A549 (cell line): ENCODE measurements around the gene RASGEF1C. TPM values are rescaled to one million over a fixed set of nuclear protein-coding genes. Genes with fewer than 3 reads are reported as not detected.

Source experiments
- ATAC-seq, 2 experiments: fragments of 200-7000 bp in 1 of 2; fragments of >200 bp in 1 of 2; cut with Nextera tagmentation in 1 of 2; cut with Tn5 transposase in 1 of 2; 3 replicates each; pipeline versions ENCODE4 v1.8.0 to v1.9.1; 2018 to 2020; ENCODE audit warnings: mild to moderate bottlenecking in 1 of 2, moderate library complexity in 1 of 2
- CTCF ChIA-PET: fragments of 300-600 bp; sonication (Branson Sonifier 250); formaldehyde crosslinking; extraction: SDS; loops from one replicate; lab custom pipeline; 2021; ENCODE audit warnings: antibody characterized with exemption, inconsistent platforms; lab: Yijun Ruan, JAX
- POLR2A ChIA-PET: fragments of 350-600 bp; formaldehyde crosslinking; extraction: SDS; loops from one replicate; lab custom pipeline; 2021; ENCODE audit warnings: antibody characterized with exemption, inconsistent platforms; lab: Yijun Ruan, JAX
- DNase-seq, 2 experiments: peaks; one replicate each; pipeline versions ENCODE4 v3.0.0 to v3.0.0-alpha.2; 2011 to 2016; ENCODE audit warnings: low read depth in 1 of 2, low spot score in 1 of 2
- FAIRE-seq: peaks from 2 replicates; lab custom pipeline; 2011; peaks lifted over from hg19 to GRCh38; lab: Jason Lieb, UNC
- H3K27ac ChIP-seq, 2 experiments: fragments of >200 bp; sonication (Bioruptor Twin); formaldehyde crosslinking; 3 replicates each; pipeline ENCODE4 v1.5.1; 2016 to 2017
- H3K4me1 ChIP-seq: fragments of >200 bp; sonication (Bioruptor Twin); formaldehyde crosslinking; 3 replicates; pipeline ENCODE4 v1.6.1; 2016
- H3K4me2 ChIP-seq: fragments of >200 bp; sonication (Bioruptor Twin); formaldehyde crosslinking; 3 replicates; pipeline ENCODE4 v1.6.1; 2016
- H3K4me3 ChIP-seq: fragments of >200 bp; sonication (Bioruptor Twin); formaldehyde crosslinking; 3 replicates; pipeline ENCODE4 v1.5.1; 2016
- H3K9me3 ChIP-seq: fragments of >200 bp; sonication (Bioruptor Twin); formaldehyde crosslinking; 3 replicates; pipeline ENCODE4 v1.6.1; 2016
- CEBPB ChIP-seq, 2 experiments: fragments of >200 bp in 1 of 2; sonication (Bioruptor Twin) in 1 of 2; formaldehyde crosslinking in 1 of 2; IDR thresholded peaks; 2 replicates each; pipeline ENCODE4 v1.6.1; 2012 to 2016
- EHF ChIP-seq: fragments of 250-450 bp; sonication (Bioruptor Pico); IDR thresholded peaks from 2 replicates; pipeline ENCODE4 v1.5.0; 2020; ENCODE audit warnings: mild to moderate bottlenecking
- FOSB ChIP-seq: fragments of 250-450 bp; sonication (Bioruptor Pico); IDR thresholded peaks from 2 replicates; pipeline ENCODE4 v1.5.0; 2020; ENCODE audit warnings: mild to moderate bottlenecking, moderate library complexity
- FOSL2 ChIP-seq, 2 experiments: fragments of 450-650 bp in 1 of 2; fragments of >200 bp in 1 of 2; sonication (Bioruptor Twin) in 1 of 2; formaldehyde crosslinking; IDR thresholded peaks; 2 replicates each; pipeline versions ENCODE4 v1.5.0 to v1.6.1; 2016 to 2020; ENCODE audit warnings: mild to moderate bottlenecking in 1 of 2, moderate library complexity in 1 of 2
- HDAC2 ChIP-seq: fragments of 200-600 bp; sonication (generic); IDR thresholded peaks from 2 replicates; pipeline ENCODE4 v1.6.1; 2016
- MAFK ChIP-seq: fragments of 450-650 bp; IDR thresholded peaks from 2 replicates; pipeline ENCODE4 v1.6.1; 2014; ENCODE audit not compliant: partially characterized antibody
- MAZ ChIP-seq: fragments of 150-350 bp; IDR thresholded peaks from 2 replicates; pipeline ENCODE4 v1.6.1; 2014; ENCODE audit warnings: antibody characterized with exemption, low read depth, low read length, borderline replicate concordance
- NFE2L2 ChIP-seq: fragments of 150-350 bp; conservative IDR thresholded peaks from 2 replicates; pipeline ENCODE4 v1.6.1; 2014; ENCODE audit warnings: low read length
- POLR2A ChIP-seq: IDR thresholded peaks from 2 replicates; pipeline ENCODE4 v1.6.1; 2012; ENCODE audit warnings: mild to moderate bottlenecking, low read length
- RARB ChIP-seq: fragments of 250-450 bp; sonication (Bioruptor Pico); IDR thresholded peaks from 2 replicates; pipeline ENCODE4 v1.8.0; 2021; ENCODE audit warnings: mild to moderate bottlenecking, moderate library complexity
- RFX5 ChIP-seq: fragments of 450-650 bp; IDR thresholded peaks from 2 replicates; pipeline ENCODE4 v1.7.1; 2014; ENCODE audit warnings: antibody characterized with exemption, mild to moderate bottlenecking, moderate library complexity
- ZSCAN20 ChIP-seq: fragments of 250-450 bp; sonication (Bioruptor Pico); IDR thresholded peaks from 2 replicates; pipeline ENCODE4 v1.8.0; 2022; ENCODE audit warnings: mild to moderate bottlenecking, moderate library complexity
- WGBS: methylation state at CpG from one replicate; pipeline ENCODE4 v1.1.6; 2017; ENCODE audit errors: missing lambda C conversion rate; 5-methylcytosine and 5-hydroxymethylcytosine counted together
- polyA plus RNA-seq, 4 experiments: library from polyadenylated mRNA; depleted of rRNA in 3 of 4; stranded (reverse); fragments of >200 nt; fragmentation: RNase III in 1 of 4; extraction: RNeasy Plus Mini Kit Qiagen cat#74134 plus additional on column Dnase treatment in 1 of 4; gene quantifications; 2 replicates in 3 of 4; 3 replicates in 1 of 4; pipeline ENCODE4 v1.2.3, GENCODE V29; 2011 to 2017
- TF ChIP-seq, protein P1 (sequence below): fragments of 200-600 bp; sonication (generic); IDR thresholded peaks from 2 replicates; pipeline ENCODE4 v1.6.1; 2016; ENCODE audit warnings: antibody characterized with exemption, mild to moderate bottlenecking, moderate library complexity
- TF ChIP-seq, protein P2 (sequence below): IDR thresholded peaks from 2 replicates; pipeline ENCODE4 v1.6.1; 2012; ENCODE audit warnings: low read depth, borderline replicate concordance
- TF ChIP-seq, protein P3 (sequence below): fragments of 250-450 bp; sonication (Bioruptor Pico); IDR thresholded peaks from 2 replicates; pipeline ENCODE4 v1.5.0; 2021; ENCODE audit warnings: mild to moderate bottlenecking, moderate library complexity, borderline replicate concordance
- TF ChIP-seq, protein P4 (sequence below): fragments of >200 bp; sonication (Bioruptor Twin); formaldehyde crosslinking; IDR thresholded peaks from 3 replicates; pipeline ENCODE4 v1.6.1; 2016
- TF ChIP-seq, protein P5 (sequence below): fragments of 450-650 bp; IDR thresholded peaks from 2 replicates; pipeline ENCODE4 v1.6.1; 2014; ENCODE audit warnings: antibody characterized with exemption

The RASGEF1C gene
- polyA plus RNA-seq, 2 of the 4 experiments (the other 2 are of a cell fraction), result 0.12 TPM; not detected in 1

DNA sequence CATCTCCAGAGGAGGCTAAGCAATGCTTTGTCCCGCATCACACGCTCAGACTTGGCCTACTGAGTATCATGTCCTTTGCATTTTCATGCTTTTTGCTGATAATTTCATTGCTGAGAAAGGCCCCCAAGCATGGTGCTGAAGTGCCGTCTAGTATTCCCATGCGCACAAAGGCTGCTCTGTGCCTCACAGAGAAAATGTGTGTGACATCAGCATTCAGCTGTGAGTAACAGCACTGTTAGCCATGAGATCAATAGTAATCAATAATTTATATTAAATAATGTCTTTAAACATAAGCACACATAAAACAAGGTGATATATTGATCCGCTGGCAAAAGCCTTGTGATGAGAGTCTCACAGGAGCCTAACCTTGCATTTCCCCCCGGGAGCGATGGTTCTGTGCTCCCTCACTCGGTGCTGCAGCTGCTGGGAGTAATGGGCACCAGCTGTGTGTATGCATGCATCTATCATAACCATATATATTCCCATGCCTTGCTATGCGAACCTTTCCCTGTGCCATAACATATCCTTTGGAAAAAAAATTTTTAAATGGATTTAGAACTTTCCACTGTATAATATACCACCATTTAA, 87.1 kb downstream of the RASGEF1C start:
- DNase-seq, result no peak
- 81% methylated on average over 9 of the region's 9 CpGs for WGBS
- Histone ChIP-seq H3K4me3 (no peak overlapping the region), H3K4me2 (no peak overlapping the region), H3K9me3 (no peaks in the 10 kb centered on the region), H3K27ac (no peak overlapping the region), H3K4me1 (peaks cover 9% of the 10 kb centered on the region; the same call in 1 of the 3 replicates)
- ATAC-seq, result no peak
- TF ChIP-seq MAFK, result no peak
- no peak for TF ChIP-seq HDAC2
- TF ChIP-seq NFE2L2, result no peak
- TF ChIP-seq, protein P1, sequence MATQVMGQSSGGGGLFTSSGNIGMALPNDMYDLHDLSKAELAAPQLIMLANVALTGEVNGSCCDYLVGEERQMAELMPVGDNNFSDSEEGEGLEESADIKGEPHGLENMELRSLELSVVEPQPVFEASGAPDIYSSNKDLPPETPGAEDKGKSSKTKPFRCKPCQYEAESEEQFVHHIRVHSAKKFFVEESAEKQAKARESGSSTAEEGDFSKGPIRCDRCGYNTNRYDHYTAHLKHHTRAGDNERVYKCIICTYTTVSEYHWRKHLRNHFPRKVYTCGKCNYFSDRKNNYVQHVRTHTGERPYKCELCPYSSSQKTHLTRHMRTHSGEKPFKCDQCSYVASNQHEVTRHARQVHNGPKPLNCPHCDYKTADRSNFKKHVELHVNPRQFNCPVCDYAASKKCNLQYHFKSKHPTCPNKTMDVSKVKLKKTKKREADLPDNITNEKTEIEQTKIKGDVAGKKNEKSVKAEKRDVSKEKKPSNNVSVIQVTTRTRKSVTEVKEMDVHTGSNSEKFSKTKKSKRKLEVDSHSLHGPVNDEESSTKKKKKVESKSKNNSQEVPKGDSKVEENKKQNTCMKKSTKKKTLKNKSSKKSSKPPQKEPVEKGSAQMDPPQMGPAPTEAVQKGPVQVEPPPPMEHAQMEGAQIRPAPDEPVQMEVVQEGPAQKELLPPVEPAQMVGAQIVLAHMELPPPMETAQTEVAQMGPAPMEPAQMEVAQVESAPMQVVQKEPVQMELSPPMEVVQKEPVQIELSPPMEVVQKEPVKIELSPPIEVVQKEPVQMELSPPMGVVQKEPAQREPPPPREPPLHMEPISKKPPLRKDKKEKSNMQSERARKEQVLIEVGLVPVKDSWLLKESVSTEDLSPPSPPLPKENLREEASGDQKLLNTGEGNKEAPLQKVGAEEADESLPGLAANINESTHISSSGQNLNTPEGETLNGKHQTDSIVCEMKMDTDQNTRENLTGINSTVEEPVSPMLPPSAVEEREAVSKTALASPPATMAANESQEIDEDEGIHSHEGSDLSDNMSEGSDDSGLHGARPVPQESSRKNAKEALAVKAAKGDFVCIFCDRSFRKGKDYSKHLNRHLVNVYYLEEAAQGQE, result no peak
- TF ChIP-seq, protein P2, sequence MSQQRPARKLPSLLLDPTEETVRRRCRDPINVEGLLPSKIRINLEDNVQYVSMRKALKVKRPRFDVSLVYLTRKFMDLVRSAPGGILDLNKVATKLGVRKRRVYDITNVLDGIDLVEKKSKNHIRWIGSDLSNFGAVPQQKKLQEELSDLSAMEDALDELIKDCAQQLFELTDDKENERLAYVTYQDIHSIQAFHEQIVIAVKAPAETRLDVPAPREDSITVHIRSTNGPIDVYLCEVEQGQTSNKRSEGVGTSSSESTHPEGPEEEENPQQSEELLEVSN, result no peak
- TF ChIP-seq MAZ, result no peak
- no peak for TF ChIP-seq RARB
- no peak for TF ChIP-seq CEBPB (IDR thresholded peaks at IDR 0.05)
- no peak for FAIRE-seq
- CTCF ChIA-PET, result no interaction called here
- POLR2A ChIA-PET, result no interaction called here

DNA sequence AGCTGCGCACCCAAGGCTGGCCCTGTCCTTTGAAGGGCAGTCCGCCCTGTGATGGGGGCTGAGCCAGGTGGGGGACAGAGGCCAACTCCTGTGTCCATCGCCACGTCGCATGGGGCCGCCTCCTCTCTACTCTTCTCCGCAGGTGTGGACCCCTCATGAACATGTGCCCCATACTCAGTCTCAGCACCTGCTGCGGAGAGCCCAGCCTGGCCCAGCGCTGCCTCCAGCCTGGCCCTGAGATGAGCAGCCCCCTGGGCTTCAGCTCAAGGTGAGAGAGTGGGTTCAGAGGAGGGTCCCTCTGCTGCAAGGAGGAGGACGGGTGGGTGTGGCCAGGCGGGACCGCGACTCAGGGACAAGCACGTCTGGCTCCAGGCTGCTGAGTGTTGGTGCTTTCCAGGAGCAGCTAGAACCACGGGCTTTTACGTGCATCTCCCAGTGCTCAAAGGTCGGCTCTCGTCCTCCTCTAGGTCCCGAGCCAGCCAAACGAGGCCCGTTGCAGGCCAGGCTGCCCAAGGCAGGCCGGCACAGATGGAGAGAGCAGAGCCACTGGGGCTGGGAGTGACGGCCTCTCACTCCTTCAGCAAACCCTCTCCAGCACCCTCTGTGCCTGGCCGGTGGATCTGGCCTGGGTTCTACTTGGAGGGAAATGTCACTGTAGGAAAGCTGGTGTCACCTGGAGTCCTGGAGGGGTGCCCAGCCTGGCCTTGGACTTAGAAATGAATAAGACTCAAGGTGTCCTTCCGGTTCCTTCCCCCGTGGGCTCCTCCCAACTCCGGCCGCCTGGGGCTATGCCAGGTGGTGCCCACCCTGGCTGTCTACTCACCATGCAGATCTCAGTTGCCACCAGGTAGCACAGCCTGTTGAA, 88.5 kb downstream of the RASGEF1C start:
- DNase-seq, result no peak
- Histone ChIP-seq H3K27ac (no peak overlapping the region), H3K4me1 (no peaks in the 10 kb centered on the region), H3K4me2 (no peak overlapping the region), H3K4me3 (no peak overlapping the region), H3K9me3 (no peaks in the 10 kb centered on the region)
- ATAC-seq, result no peak
- TF ChIP-seq, protein P3, sequence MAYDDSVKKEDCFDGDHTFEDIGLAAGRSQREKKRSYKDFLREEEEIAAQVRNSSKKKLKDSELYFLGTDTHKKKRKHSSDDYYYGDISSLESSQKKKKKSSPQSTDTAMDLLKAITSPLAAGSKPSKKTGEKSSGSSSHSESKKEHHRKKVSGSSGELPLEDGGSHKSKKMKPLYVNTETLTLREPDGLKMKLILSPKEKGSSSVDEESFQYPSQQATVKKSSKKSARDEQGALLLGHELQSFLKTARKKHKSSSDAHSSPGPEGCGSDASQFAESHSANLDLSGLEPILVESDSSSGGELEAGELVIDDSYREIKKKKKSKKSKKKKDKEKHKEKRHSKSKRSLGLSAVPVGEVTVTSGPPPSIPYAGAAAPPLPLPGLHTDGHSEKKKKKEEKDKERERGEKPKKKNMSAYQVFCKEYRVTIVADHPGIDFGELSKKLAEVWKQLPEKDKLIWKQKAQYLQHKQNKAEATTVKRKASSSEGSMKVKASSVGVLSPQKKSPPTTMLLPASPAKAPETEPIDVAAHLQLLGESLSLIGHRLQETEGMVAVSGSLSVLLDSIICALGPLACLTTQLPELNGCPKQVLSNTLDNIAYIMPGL (CRISPR knock-in tag), result no peak
- TF ChIP-seq POLR2A (no peak), FOSL2 (IDR thresholded peaks at IDR 0.05) (no peak), FOSL2 (CRISPR knock-in tag; IDR thresholded peaks at IDR 0.05) (no peak), EHF (no peak), FOSB (no peak), RFX5 (no peak), ZSCAN20 (CRISPR knock-in tag) (no peak)
- TF ChIP-seq, protein P4, sequence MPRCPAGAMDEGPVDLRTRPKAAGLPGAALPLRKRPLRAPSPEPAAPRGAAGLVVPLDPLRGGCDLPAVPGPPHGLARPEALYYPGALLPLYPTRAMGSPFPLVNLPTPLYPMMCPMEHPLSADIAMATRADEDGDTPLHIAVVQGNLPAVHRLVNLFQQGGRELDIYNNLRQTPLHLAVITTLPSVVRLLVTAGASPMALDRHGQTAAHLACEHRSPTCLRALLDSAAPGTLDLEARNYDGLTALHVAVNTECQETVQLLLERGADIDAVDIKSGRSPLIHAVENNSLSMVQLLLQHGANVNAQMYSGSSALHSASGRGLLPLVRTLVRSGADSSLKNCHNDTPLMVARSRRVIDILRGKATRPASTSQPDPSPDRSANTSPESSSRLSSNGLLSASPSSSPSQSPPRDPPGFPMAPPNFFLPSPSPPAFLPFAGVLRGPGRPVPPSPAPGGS, result no peak
- TF ChIP-seq, protein P5, sequence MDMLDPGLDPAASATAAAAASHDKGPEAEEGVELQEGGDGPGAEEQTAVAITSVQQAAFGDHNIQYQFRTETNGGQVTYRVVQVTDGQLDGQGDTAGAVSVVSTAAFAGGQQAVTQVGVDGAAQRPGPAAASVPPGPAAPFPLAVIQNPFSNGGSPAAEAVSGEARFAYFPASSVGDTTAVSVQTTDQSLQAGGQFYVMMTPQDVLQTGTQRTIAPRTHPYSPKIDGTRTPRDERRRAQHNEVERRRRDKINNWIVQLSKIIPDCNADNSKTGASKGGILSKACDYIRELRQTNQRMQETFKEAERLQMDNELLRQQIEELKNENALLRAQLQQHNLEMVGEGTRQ, result no peak
- TF ChIP-seq, protein P2, result no peak
- ChIA-PET CTCF (no interaction called here), POLR2A (no interaction called here)
- WGBS, result 75% methylated on average over 14 of the region's 28 CpGs
- no peak for FAIRE-seq
